IPS-NIHi7 (cell line): ENCODE data around the gene TCP1.
"Not testable (repeated sequence)": the region's sequence is repeated elsewhere in the genome, so short reads cannot be mapped to it uniquely, and the experiment has no call there.

Source experiments
- DNase-seq: peaks from one replicate; pipeline ENCODE4 v3.0.0; 2012; ENCODE audit warnings: mixed read lengths; ENCODE audit errors: extremely low spot score

Gene TCP1

DNA sequence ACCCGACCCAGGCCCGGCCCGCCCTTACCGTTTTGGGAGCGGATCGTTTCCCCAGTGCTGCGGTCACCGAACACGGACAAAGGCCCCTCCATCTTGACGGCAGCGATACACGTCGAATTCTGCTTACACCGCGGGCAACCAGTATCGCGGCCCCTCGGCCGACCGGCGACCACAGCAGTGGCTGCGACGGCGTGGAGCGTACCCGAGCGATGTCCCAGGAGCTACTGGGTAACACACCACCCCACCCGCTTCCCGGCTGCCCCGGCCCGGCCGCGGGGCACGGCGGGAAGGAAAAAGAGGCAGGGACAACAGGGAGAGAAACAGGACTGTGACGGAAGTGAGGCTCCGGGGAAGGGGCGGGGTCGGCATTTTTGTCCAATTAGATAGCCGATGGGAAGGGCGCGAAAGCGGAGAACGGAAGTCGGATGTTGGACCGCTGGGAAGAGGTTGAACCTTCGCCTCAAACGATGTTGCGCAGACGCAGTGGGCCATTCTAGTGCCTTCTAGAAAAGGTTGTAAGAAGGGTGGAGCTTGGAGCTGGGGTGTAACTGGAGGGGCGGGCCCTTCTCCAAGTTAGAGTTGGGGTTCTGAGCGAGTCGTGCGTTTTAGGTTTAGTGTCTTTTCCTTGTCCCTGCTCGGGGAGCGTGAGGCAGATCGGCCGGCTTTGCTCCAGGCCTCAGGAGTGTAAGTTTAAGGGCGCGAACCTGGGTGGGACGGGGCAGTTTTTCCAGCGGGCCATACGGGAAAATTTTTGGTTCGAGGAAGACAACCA lies at the start of gene TCP1:
TCP1 (minus strand) TSS at position 226 of the 772 bp plus-strand sequence; CDS start at position 92, 134 bp downstream.
- peak; percentile 95 for DNase-seq

DNA sequence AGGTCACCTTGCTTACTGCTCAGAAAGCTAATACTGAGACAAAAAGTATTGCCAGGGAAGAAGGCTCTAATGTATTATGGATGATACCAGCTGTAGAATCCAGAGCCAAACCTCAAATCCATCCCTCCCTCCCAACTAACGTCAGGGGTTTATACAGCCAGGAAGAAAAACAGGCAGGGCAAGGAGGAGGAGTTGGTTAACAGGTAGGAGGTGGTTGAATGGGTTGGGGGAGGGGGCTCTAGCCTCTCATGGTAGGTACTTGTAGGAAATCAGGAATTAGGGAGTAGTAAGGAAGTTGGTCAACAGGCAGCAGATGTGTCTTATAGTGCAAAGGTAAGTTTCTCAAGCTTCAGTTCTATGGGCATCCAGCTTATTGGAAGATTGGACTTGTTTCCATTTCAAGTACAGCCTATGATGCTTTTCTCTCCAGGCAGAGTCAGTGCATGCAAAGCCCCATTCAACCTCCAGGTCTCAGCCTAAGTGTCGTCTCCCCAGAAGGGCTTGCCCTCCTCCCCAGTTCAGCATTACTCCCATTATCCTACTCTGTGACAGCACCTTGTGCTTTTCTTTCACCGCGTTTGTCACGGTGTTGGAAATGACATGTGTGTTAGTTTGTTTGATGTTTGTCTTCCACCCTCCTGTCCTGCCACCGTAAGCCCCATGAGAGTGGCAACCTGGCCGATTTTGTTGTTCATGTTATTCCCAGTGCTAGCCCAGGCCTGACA lies 48.8 kb upstream of the TCP1 start:
- DNase-seq, result peak; percentile 68

DNA sequence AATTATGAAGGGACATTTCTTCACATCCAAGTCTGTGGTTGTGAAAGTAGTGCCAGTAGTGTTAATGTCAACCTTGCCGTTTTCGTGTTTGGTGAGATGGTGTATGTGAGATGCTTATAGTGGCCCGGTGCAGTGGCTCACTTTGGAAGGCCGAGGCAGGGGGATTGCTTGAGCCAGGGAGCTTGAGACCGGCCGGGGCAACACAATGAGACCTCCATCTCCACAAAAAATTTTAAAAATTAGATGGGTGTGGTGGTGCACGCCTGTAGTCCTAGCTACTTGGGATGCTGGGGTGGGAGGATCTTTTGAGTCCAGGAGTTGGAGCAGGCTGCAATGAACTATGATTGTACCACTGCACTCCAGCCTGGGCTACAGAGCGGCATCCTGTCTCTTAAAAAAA lies 48.1 kb upstream of the TCP1 start:
- no peak for DNase-seq

DNA sequence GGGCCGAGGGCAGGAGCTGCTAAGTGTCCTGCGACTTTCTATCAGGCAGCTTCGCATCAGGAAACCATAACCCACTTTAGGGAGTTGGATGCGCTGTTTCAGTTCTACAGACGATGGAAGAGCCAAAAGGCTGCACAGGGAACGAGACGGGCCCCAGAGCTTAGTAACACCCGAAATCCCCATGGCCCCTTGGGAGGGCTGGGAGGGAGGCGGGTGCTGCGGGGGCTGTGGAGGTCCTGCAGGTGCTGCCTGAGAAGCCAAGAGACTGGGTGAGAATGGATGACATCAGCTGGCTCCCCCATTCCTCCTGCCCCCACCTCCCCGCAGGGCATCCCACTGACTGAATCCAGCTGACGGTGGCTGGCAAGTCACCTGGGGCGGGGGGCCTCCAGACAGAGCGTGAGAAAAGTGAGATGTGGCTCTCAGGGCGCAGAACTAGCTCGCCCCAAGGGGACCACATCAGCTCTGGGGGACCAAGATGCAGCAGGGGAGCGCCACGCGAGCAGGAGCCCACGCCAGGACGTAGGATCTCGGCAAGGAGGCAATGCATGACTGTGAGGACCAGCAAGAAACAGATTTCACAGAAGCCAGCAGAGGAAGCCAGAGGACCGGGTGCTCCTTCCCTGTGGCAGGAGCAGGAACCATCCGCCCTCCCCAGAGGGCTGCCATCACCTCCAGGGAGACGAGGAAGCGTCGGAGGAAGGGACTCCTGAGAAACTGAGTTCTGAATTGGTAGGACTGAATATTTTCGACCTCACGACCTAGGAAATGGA lies 47.5 kb upstream of the TCP1 start:
- DNase-seq, result no peak

DNA sequence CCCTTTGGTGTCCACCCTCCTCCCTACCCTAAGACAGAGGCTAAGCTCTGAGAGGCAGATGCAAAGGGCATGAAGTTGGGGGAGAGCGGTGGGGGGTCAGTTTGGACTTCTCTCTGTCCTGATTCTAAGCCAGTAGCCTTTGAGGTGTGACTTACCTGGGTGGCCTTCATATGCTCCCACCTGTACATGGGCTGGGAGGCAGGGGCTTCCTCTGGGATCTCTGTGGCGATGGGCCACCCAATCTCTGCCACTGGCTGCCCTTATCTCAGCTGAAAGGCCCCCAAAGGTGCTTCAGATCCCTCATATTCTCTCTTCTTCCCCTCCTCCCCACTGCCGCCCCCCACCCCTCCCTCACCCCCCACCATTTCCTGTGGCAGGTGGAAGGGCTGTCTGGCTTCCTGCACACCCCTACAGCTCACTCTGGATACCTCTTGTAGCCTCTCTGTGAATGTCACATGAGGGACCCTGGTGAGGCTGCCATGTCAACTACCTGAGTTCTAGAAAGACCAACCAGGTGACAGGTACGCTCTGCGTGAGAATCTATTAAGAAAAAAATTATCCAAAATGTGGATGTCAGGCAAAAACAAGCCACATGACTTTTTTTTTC lies 44.7 kb upstream of the TCP1 start:
- no peak for DNase-seq

DNA sequence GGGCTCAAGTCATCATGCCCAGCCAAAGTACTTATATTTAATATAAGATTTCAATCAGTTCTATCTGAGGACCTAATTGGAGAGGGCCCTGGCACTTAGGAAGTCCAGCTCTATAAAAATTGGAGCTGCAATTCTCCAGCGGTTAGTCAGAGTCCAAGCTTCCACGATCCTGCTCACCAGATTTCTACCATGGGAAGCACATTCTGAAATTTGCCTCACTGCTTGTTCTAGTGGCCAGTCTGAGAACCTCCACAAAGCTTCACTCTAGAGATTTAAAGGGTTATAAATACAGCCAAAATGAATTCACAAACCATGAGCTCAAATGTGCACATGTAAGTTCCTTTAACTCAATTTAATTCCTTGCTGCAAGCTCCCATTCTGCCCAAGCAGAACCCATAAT lies 44.2 kb upstream of the TCP1 start:
- DNase-seq, result no peak

DNA sequence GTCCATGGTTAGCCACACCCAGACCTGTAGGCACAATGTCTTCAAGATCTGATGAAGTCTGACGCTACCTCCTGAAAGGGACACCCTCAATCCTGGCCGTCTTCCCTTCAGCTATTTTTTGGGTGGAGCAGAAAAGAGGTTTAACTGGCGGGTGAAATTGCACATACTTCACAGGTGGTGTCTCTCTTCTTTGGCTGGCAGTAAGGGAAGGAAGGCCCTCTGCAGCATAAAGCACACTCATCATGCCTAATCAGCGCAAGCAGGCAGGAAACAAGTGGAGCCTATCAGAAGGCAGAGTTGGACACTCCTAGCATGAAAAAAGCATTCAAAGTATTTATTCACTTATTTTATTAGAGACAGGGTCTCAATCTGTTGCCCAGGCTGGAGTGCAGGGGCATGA lies 43.5 kb upstream of the TCP1 start:
- no peak for DNase-seq

DNA sequence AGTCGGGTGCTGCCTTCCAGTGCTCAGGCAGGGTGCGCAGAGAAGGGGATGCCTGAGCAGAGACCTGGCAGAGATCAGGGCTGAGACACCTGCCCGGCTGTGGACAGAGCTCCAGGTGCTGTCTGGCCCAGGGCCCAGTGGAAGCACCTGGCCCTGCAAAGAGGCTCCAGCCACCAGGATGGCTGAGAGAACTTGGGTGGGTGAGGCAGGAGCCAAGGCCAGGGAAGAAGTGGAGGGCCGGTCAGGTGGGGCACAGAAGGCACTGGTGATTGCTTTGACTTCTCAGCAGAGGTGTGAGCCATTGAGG lies 41.9 kb upstream of the TCP1 start:
- DNase-seq, result no peak

DNA sequence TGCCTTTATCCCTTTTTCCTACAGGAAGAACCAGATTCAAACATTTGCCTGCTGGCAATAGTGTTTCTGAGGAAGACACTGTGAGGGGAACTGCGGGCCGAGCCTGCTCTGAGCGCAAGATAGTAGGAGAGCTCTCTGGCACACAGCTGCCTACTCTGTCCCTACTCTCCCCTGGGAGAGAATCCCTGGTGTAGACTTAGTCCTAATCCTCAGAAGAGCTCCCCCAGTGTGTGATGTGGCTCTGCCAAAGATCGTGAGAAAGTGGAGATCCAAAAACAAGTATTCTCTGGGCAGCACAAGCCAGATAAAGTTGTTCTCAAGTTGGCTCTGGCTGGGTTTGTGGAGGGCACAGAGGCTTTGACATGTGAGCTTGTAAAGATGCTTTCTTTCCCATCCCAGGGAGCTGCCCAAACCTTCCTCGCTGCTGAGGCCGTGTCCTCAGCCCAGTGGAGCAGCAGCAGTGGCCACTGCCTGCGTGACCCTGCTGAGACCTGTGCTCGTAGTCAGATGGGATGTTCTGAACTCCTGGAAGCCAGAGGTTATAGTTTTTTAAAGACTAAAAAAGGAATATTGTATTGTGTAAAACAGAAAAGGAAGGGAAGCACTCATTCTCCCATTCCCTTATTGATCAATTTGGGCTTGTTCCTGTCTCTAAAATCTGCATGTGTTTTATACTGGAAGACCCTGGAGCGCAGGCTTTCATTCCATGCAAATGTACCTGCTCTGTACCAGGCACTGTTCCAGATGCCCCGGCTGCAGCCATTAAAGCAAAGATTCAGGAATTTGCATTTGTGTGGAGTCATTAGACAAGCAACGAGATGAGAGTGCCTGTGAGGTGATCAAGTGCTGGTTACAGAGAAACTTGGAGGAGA lies 41.3 kb upstream of the TCP1 start:
- no peak for DNase-seq

DNA sequence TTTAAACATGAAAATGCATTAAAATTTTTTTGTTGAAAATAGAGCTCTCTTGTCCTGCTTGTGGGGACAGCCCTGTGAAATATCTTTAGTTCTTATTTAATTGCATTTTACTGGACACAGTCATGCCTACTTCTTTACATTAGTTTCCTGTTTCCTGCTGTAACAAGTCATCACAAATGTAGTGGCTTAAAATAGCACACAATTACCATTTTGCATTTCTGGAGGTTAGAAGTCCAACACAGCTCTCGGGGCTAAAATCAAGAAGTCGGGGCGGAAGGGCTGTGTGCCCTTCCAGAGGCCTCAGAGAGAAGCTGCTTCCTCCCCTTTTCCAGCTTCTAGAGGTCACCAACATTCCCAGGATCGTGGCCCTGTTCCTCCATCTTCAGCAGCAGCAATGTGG lies 40.1 kb upstream of the TCP1 start:
- DNase-seq, result no peak

DNA sequence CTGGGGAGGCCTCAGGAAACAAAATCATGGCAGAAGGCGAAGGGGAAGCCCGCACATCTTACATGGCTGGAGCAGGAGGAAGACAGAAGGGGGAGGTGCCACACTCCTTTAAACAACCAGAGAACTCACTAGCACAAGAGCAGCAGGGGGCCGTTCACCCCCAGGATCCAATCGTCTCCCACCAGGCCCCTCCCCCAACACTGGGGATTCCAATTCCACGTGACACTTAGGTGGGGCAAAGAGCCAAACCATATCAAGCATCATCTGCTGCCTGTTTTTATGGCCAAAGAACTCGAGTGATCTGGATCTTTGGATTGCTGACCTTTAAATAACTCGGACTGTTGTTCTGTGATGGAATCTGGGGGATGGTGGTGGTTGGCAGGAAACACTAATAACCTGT lies 38.7 kb upstream of the TCP1 start:
- no peak for DNase-seq

DNA sequence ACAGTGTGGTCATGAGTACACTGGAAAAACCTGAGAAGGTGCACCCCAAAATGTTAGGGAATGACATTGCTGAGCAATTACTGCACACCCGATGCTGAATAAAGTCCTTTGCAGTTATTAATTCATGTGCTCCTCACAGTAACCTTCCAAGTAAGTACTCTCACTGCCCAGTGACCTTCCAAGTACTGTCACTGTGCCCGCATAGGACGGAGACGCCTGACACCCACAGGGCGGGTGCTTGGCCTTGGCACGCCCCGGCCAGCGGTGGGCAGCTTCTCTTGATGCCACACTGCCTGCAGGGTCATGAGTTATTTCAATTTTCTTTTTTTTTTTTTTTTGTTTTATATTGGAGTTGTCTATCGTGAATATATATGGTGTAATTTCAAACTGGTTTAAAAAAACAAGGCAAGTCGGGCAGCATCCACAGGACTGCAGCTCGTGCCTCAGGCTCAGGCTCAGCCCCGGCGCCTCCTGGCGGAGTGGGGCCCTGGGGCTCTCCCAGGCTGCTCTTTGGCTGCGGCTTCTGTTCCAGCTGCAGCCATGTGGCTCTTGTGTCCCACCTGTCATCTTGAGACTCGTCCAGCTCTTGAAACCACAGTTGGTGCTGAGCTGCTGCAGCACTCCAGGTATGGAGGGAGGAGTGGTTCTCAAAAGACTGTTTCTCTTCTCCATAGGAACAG lies 37.7 kb upstream of the TCP1 start:
- no peak for DNase-seq

DNA sequence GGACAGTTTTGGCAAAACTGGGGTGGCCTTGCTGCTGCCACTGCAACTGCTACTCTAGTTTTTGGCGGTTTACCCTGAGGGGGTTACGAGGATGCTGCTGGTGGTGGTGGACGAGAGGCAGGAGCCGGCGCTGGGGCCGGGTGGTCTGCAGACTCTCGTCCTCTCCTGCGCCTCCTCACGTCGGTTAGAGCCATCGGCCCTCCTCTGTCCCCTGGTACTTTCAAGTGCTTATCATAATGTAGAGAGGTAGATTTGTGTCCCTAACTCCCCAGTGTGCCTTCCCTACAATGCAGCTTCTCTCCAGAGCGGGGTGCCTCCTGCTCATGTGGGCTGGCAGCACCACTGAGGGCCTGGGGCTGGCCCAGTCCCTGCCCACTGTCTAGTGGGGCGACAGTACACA lies 36.6 kb upstream of the TCP1 start:
- DNase-seq, result no peak

DNA sequence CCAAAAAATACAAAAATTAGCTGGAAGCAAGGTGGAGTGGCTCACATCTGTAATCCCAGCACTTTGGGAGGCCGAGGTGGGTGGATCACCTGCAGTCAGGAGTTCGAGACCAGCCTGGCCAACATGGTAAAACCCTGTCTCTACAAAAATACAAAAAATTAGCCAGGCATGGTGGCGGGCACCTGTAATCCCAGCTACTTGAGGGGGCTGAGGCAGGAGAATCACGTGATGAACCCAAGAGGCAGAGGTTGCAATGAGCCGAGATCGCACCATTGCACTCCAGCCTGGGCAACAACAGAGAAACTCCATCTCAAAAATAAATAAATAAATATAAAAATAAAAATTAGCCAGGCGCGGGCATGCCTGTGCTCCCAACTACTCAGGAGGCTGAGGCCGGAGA lies 35.3 kb upstream of the TCP1 start:
- DNase-seq, result not testable (repeated sequence)

DNA sequence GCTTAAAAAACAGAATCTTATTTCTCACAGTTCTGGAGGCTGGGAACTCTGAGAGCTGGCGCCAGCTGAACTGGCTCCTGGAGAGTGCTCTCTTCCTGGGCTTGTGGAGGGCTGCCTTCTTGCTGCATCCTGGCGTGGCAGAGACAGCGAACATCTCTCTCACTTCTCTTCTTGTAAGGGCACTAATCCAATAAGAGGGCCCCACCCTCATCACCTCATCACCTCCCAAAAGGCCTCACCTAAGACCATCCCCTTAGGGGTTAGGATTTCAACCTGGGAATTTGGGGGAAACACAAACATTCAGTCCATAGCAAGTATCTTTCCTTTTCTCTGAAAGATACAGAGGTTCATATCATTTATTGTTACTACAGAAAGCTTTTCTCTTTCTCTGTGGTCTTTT lies 34.6 kb upstream of the TCP1 start:
- DNase-seq, result no peak

DNA sequence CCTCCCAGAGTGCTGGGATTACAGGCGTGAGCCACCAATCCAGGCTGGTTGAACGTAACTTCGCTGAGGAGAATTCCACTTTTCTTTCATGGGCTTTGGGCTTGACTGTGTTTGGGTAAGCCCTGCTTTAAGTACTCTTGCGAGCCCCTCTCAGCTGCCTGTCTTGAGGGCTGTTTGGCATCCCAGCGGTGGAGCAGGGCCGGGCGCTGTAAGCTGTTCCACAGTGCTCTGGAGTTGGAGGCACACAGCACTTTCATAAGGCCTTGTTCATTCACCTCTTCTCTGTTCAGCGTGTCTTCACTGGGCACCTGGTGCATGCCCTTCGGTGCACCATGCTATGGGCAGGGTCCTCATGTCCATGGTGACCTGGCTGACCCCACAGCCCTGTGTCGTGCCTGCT lies 32.3 kb upstream of the TCP1 start:
- no peak for DNase-seq

DNA sequence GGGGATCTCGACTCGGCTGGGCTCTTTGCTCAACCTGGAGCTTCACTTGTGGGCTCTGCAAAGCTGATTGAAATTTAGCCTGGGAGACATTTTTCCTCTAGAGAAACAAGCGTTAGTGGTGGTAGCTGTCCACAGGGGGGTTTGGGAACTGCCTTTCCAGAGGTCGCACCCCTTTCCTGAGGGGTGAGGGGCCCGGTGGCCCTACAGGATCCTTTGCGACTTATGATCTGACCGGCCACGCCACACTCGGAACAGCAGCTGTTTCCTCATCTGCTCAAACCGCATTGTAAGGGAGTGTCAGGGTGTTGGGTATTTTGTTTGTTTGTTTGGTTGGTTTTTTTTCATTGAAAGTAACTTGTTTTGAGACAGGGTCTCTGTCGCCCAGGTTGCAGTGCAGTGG lies 31.7 kb upstream of the TCP1 start:
- DNase-seq, result no peak

DNA sequence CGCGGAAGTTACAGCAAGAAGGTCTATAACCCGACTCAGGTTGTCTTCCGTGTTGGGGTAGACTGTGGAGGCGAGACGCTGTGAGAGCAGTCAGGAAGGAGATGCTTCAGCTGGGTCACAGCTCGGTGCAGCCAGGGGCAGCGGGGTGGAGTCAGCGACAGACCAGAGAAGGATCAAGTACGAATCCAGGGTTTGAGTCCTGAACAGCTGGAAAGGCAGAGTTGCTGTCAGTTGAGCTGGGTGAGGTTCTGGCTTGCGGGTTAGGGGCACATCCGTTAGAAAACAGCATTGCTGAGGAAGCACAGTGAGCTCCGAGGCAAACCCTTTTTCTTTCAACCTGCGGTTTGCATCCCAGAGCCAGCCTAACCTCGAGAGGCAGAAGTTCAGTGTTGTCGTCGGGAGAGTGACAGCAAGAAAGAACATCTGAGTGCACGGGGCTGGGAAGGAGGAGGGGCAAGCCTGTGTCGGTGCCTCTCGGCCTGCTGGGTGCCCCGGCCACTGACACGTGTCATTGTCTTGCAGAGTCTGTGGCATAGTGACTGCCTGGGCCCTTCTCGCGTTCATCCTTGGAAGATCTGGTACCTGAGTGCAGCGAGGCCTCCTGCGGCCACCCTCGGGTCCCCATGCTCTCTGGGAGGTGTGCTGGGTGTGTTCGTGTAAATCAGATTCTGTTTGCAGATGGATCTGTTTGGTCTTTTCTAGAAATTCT lies 30.7 kb upstream of the TCP1 start:
- DNase-seq, result no peak

DNA sequence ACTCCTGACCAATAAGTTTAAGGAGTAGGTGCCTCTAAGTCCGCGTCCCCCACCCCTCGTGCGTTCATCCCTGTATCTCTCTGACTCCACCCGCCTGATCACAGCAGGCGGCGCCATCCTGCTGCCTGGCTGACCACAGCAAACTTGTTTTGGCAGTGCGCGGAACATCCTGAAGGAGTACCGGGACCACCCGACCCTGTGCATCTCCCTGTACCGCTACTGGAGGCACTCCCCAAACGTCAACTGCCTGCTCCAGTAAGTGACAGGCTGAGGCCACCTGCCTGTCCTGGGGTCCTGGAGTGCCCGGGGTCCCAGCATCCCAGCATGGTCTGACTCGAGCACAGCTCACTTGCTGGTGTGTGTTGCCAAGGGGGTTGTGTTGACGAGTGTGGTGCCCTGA lies 29.7 kb upstream of the TCP1 start:
- DNase-seq, result no peak
